HG03354 (cell line): ENCODE data around the gene HOMER3.

Experiments
- ATAC-seq: cut with Tn5 transposase; IDR thresholded peaks from one replicate; pipeline ENCODE4 v1.9.1; 2021; ENCODE audit warnings: mild to moderate bottlenecking; ENCODE audit not compliant: unreplicated experiment, poor library complexity, severe bottlenecking

HOMER3 gene

GRCh38 chr19:18893587-18894253 lies 47.3 kb downstream of the HOMER3 start:
- no peak for ATAC-seq

GRCh38 chr19:18889949-18890745 lies 50.9 kb downstream of the HOMER3 start:
- ATAC-seq = no peak

- no peak for ATAC-seq
These were observed 54.0 kb downstream of the HOMER3 start for GRCh38 chr19:18886972-18887371.

GRCh38 chr19:18883526-18884304 lies 57.3 kb downstream of the HOMER3 start:
- no peak for ATAC-seq

GRCh38 chr19:18881491-18881890 lies 59.5 kb downstream of the HOMER3 start:
- no peak for ATAC-seq

- no peak for ATAC-seq
These were observed 61.2 kb downstream of the HOMER3 start for GRCh38 chr19:18879579-18880373.
